Endodermal cell (in vitro differentiated cells): Measurements from ENCODE around the gene FCRLB. TPM values are rescaled to one million over a fixed set of nuclear protein-coding genes. Genes with fewer than 3 reads are reported as not detected.

Source experiments
- DNase-seq: peaks from one replicate; pipeline ENCODE4 v3.0.0-alpha.2; 2017
- H3K27ac ChIP-seq: 2 replicates; pipeline ENCODE4 v1.5.1; 2013; ENCODE audit warnings: mild to moderate bottlenecking, low read depth, low read length, moderate library complexity
- H3K27me3 ChIP-seq: 2 replicates; pipeline ENCODE4 v1.6.1; 2013; ENCODE audit warnings: mild to moderate bottlenecking, low read length, moderate library complexity; ENCODE audit not compliant: insufficient read depth, control insufficient read depth, poor library complexity, severe bottlenecking
- H3K36me3 ChIP-seq: 2 replicates; pipeline ENCODE4 v1.7.0; 2013; ENCODE audit warnings: mild to moderate bottlenecking, low read length, moderate library complexity; ENCODE audit not compliant: control insufficient read depth, insufficient read depth
- H3K4me1 ChIP-seq: one replicate; pipeline ENCODE4 v1.7.0; 2013; ENCODE audit warnings: low read length; ENCODE audit not compliant: control insufficient read depth, insufficient read depth
- H3K4me3 ChIP-seq: 2 replicates; pipeline ENCODE4 v1.5.1; 2013; ENCODE audit warnings: mild to moderate bottlenecking, low read length, moderate library complexity
- H3K9ac ChIP-seq: 2 replicates; pipeline ENCODE4 v1.6.1; 2013; ENCODE audit warnings: mild to moderate bottlenecking, low read length, moderate library complexity; ENCODE audit not compliant: poor library complexity, severe bottlenecking; ENCODE audit errors: extremely low read depth
- H3K9me3 ChIP-seq: 2 replicates; pipeline ENCODE4 v1.6.1; 2013; ENCODE audit warnings: mild to moderate bottlenecking, low read length, moderate library complexity; ENCODE audit not compliant: control insufficient read depth
- H3K27ac Mint-ChIP-seq: 2 replicates; pipeline ENCODE4 v1.8.0; 2020; ENCODE audit warnings: mixed read lengths
- H3K27me3 Mint-ChIP-seq: 2 replicates; pipeline ENCODE4 v1.8.0; 2021; ENCODE audit warnings: mild to moderate bottlenecking, mixed read lengths; ENCODE audit not compliant: insufficient read depth
- H3K36me3 Mint-ChIP-seq: 2 replicates; pipeline ENCODE4 v1.8.0; 2020; ENCODE audit warnings: low read depth, mixed read lengths
- H3K4me1 Mint-ChIP-seq: 2 replicates; pipeline ENCODE4 v1.8.0; 2020; ENCODE audit warnings: mixed read lengths
- H3K4me3 Mint-ChIP-seq: 2 replicates; pipeline ENCODE4 v1.8.0; 2020; ENCODE audit warnings: mild to moderate bottlenecking, moderate library complexity, mixed read lengths
- H3K9me3 Mint-ChIP-seq: 2 replicates; pipeline ENCODE4 v1.8.0; 2020; ENCODE audit warnings: mild to moderate bottlenecking, mixed read lengths
- CTCF ChIP-seq: fragments of 200-600 bp; sonication (generic); conservative IDR thresholded peaks from 2 replicates; pipeline ENCODE4 v1.5.0; 2021; ENCODE audit warnings: antibody characterized with exemption, mild to moderate bottlenecking
- WGBS, 2 experiments: methylation state at CpG; one replicate each; pipeline versions ENCODE4 v1.1.5 to v1.1.7; 2013; ENCODE audit warnings: missing lambda C conversion rate in 2 of 2, mixed read lengths in 1 of 2; ENCODE audit not compliant: insufficient coverage in 1 of 2, insufficient read length in 1 of 2; 5-methylcytosine and 5-hydroxymethylcytosine counted together
- total RNA-seq, 2 donors: library from RNA; stranded (reverse); fragmentation: NEBNext Ultra II Directional in 1 of 2; extraction: Animal tissue kit (Norgen Biotek cat#: 25700) in 1 of 2; gene quantifications; 2 replicates in 1 of 2; 3 replicates in 1 of 2; pipeline ENCODE4 v1.2.1, GENCODE V29; 2021

The FCRLB gene
- total RNA-seq, 2 donors from 2014 or later = 0.22 to 0.51 TPM

- H3K27me3 ChIP-seq = peaks cover 74% of the 10 kb centered on the region
These were observed 922 bp upstream of the FCRLB start for GRCh38 chr1:161720422-161720821.

GRCh38 chr1:161721738-161722343 is 497 bp downstream of the FCRLB start:
- Histone ChIP-seq H3K9ac (no peak overlapping the region), H3K27me3 (peaks cover 71% of the 10 kb centered on the region), H3K9me3 (no peaks in the 10 kb centered on the region), H3K27ac (no peak overlapping the region), H3K36me3 (no peaks in the 10 kb centered on the region), H3K4me1 (no peaks in the 10 kb centered on the region), H3K4me3 (no peak overlapping the region)
- 59 to 60% methylated on average over 7 to 8 of the region's 8 CpGs for WGBS, 2 experiments
- DNase-seq = no peak
- peaks cover 6% of the 10 kb centered on the region for H3K4me1 Mint-ChIP-seq
- H3K4me3 Mint-ChIP-seq = no peak overlapping the region
- no peaks in the 10 kb centered on the region for H3K9me3 Mint-ChIP-seq
- H3K36me3 Mint-ChIP-seq = no peaks in the 10 kb centered on the region
- H3K27ac Mint-ChIP-seq = no peak overlapping the region
- TF ChIP-seq CTCF = no peak
- peaks cover 73% of the 10 kb centered on the region for H3K27me3 Mint-ChIP-seq

More at GRCh38 chr1:161720422-161720821, 922 bp upstream of the FCRLB start:
- WGBS, 2 experiments = 80 to 95% methylated on average over 1 of the region's 1 CpG
- Histone ChIP-seq H3K9ac (no peak overlapping the region), H3K9me3 (no peaks in the 10 kb centered on the region), H3K4me1 (no peaks in the 10 kb centered on the region), H3K27ac (no peak overlapping the region), H3K36me3 (no peaks in the 10 kb centered on the region), H3K4me3 (no peak overlapping the region)
- no peak for TF ChIP-seq CTCF
- Mint-ChIP-seq H3K36me3 (no peaks in the 10 kb centered on the region), H3K27me3 (peaks cover 73% of the 10 kb centered on the region), H3K4me3 (no peak overlapping the region), H3K9me3 (no peaks in the 10 kb centered on the region), H3K27ac (no peak overlapping the region), H3K4me1 (peaks cover under 1% of the 10 kb centered on the region)
- DNase-seq = no peak

GRCh38 chr1:161722406-161722805 is 1.1 kb downstream of the FCRLB start:
- no peak for DNase-seq
- Histone ChIP-seq H3K4me3 (no peak overlapping the region), H3K27me3 (peaks cover 68% of the 10 kb centered on the region), H3K36me3 (no peaks in the 10 kb centered on the region), H3K27ac (no peak overlapping the region), H3K4me1 (no peaks in the 10 kb centered on the region), H3K9me3 (no peaks in the 10 kb centered on the region), H3K9ac (no peak overlapping the region)
- 96 to 100% methylated on average over 1 of the region's 1 CpG for WGBS, 2 experiments
- no peak overlapping the region for H3K27ac Mint-ChIP-seq
- peaks cover 6% of the 10 kb centered on the region for H3K4me1 Mint-ChIP-seq
- no peaks in the 10 kb centered on the region for H3K9me3 Mint-ChIP-seq
- H3K4me3 Mint-ChIP-seq = no peak overlapping the region
- H3K36me3 Mint-ChIP-seq = no peaks in the 10 kb centered on the region
- TF ChIP-seq CTCF = no peak
- H3K27me3 Mint-ChIP-seq = peaks cover 69% of the 10 kb centered on the region
